Left ventricle myocardium inferior (tissue), 1 donor: ENCODE data around the gene CCDC91. TPM values are rescaled to one million over a fixed set of nuclear protein-coding genes. Genes with fewer than 3 reads are reported as not detected.

Experiments
- DNase-seq: peaks from one replicate; pipeline ENCODE4 v3.0.0-alpha.2; 2020
- H3K27ac ChIP-seq: fragments of 200-600 bp; replicated peaks from 2 replicates; pipeline ENCODE4 v1.8.0; 2021
- H3K27me3 ChIP-seq: fragments of 200-600 bp; 2 replicates; pipeline ENCODE4 v1.8.0; 2021; ENCODE audit warnings: low read depth
- H3K36me3 ChIP-seq: fragments of 200-600 bp; 2 replicates; pipeline ENCODE4 v1.8.0; 2021
- H3K4me1 ChIP-seq: fragments of 200-600 bp; 2 replicates; pipeline ENCODE4 v1.8.0; 2021
- H3K4me3 ChIP-seq: fragments of 200-600 bp; 2 replicates; pipeline ENCODE4 v1.8.0; 2021; ENCODE audit warnings: mild to moderate bottlenecking, moderate library complexity
- H3K9me3 ChIP-seq: fragments of 200-600 bp; replicated peaks from 2 replicates; pipeline ENCODE4 v1.8.0; 2021
- CTCF ChIP-seq: fragments of 200-600 bp; IDR thresholded peaks from 2 replicates; pipeline ENCODE4 v1.8.0; 2021; ENCODE audit warnings: antibody characterized with exemption, mild to moderate bottlenecking, borderline replicate concordance
- intact Hi-C: fragments of 100-400 bp; cut with micrococcal nuclease; formaldehyde crosslinking; loops from one replicate; pipeline ENCODE4 v1.11.0; 2022
- total RNA-seq: library from RNA; stranded (reverse); fragmentation: NEBNext Ultra II Directional; extraction: Animal tissue kit (Norgen Biotek cat#: 25700); gene quantifications from one replicate; pipeline ENCODE4 v1.2.1, GENCODE V29; 2021
- donor health status: DM: no; HTN: yes; CAD: no; lungs with severe emphysema.

Gene CCDC91
- total RNA-seq, 1 donor from 2014 or later: 46.4 TPM

- Histone ChIP-seq H3K27ac (no peak overlapping the region), H3K36me3 (no peaks in the 10 kb centered on the region), H3K27me3 (no peaks in the 10 kb centered on the region), H3K9me3 (no peaks in the 10 kb centered on the region), H3K4me1 (no peaks in the 10 kb centered on the region), H3K4me3 (no peak overlapping the region)
- TF ChIP-seq CTCF: no peak
- intact Hi-C loops: no loop called here
- DNase-seq: no peak
Observed at GRCh38 chr12:28175098-28175589, 15.1 kb upstream of the CCDC91 start.

GRCh38 chr12:28176295-28176694 lies 14.0 kb upstream of the CCDC91 start:
- intact Hi-C loops: no loop called here
- Histone ChIP-seq H3K27ac (no peak overlapping the region), H3K36me3 (no peaks in the 10 kb centered on the region), H3K4me3 (no peak overlapping the region), H3K4me1 (no peaks in the 10 kb centered on the region), H3K9me3 (no peaks in the 10 kb centered on the region), H3K27me3 (no peaks in the 10 kb centered on the region)
- TF ChIP-seq CTCF: no peak
- DNase-seq: no peak

GRCh38 chr12:28177461-28177860 lies 12.8 kb upstream of the CCDC91 start:
- H3K27ac ChIP-seq: no peak overlapping the region
- TF ChIP-seq CTCF: no peak
- no peaks in the 10 kb centered on the region for H3K9me3 ChIP-seq
- no peaks in the 10 kb centered on the region for H3K36me3 ChIP-seq
- DNase-seq: no peak
- H3K4me3 ChIP-seq: no peak overlapping the region
- no peaks in the 10 kb centered on the region for H3K4me1 ChIP-seq
- intact Hi-C loops: no loop called here
- no peaks in the 10 kb centered on the region for H3K27me3 ChIP-seq

DNA sequence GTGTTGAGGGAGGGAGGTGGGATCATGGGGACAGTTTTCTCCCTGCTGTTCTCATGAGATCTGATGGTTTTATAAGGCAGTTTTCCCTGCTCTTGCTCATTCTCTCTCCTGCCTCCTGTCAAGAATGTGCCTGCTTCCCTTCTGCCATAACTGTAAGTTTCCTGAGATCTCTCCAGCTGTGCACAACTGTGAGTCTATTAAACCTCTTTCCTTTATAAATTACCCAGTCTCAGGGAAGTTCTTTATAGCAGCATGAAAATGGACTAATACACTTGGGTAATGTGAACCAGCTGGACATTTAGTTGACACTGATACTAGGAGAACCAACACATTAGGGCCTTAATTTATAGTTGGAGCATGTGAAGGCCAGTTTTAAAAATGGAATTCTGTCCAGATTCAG lies 12.4 kb upstream of the CCDC91 start:
- Histone ChIP-seq H3K4me3 (no peak overlapping the region), H3K27ac (no peak overlapping the region), H3K4me1 (no peaks in the 10 kb centered on the region), H3K27me3 (no peaks in the 10 kb centered on the region), H3K36me3 (no peaks in the 10 kb centered on the region), H3K9me3 (no peaks in the 10 kb centered on the region)
- TF ChIP-seq CTCF: no peak
- intact Hi-C loops: no loop called here
- DNase-seq: no peak

- Histone ChIP-seq H3K36me3 (no peaks in the 10 kb centered on the region), H3K4me1 (no peaks in the 10 kb centered on the region), H3K27ac (no peak overlapping the region), H3K4me3 (no peak overlapping the region), H3K9me3 (no peaks in the 10 kb centered on the region), H3K27me3 (no peaks in the 10 kb centered on the region)
- intact Hi-C loops: no loop called here
- no peak for TF ChIP-seq CTCF
- DNase-seq: no peak
Observed at GRCh38 chr12:28178775-28179174, 11.5 kb upstream of the CCDC91 start.

- DNase-seq: no peak
- no peaks in the 10 kb centered on the region for H3K4me1 ChIP-seq
- TF ChIP-seq CTCF: no peak
- no peaks in the 10 kb centered on the region for H3K27me3 ChIP-seq
- intact Hi-C loops: no loop called here
- H3K4me3 ChIP-seq: no peak overlapping the region
- no peaks in the 10 kb centered on the region for H3K36me3 ChIP-seq
- no peaks in the 10 kb centered on the region for H3K9me3 ChIP-seq
- no peak overlapping the region for H3K27ac ChIP-seq
Observed at GRCh38 chr12:28180786-28181185, 9.5 kb upstream of the CCDC91 start.
